ENCODE measurements around the gene LRRC56. TPM values are rescaled to one million over a fixed set of nuclear protein-coding genes. Genes with fewer than 3 reads are reported as not detected.

Gene LRRC56
- total and polyA plus RNA-seq, 9 of the 15 experiments (the other 6 are each of a cell fraction or from before 2014, with no cell fraction given) = 0.03 to 4.5 (median 1.0) TPM; not detected in 1

GRCh38 chr11:504994-505344 is 32.4 kb upstream of the LRRC56 start:
- no peak overlapping the region for H2AFZ ChIP-seq (ENCODE audit: low read depth, low read length)
- no peaks in the 10 kb centered on the region for H4K20me1 ChIP-seq (replicated peaks; ENCODE audit: control insufficient read depth, insufficient read depth, low read length)
- H3K27me3 ChIP-seq (ENCODE audit: control insufficient read depth in 2 of 2, insufficient read depth in 2 of 2, low read length in 2 of 2) = no peaks in the 10 kb centered on the region
- H3K9ac ChIP-seq (ENCODE audit: insufficient read depth in 1 of 2, low read depth in 2 of 2, low read length in 2 of 2) = peak overlapping the region; percentile 97 to 100
- DNase-seq (ENCODE audit: extremely low read depth in 1 of 4, low spot score in 3 of 4) = no peak
- no peaks in the 10 kb centered on the region for H3K9me3 ChIP-seq (replicated peaks; ENCODE audit: control insufficient read depth, insufficient read depth, low read depth, low read length)
- peaks cover 70% of the 10 kb centered on the region for H3K79me2 ChIP-seq (ENCODE audit: control insufficient read depth, insufficient read depth, low read length)
- BruUV-seq (replicated peaks) = no TSS peak
- peak; percentile 6 for FAIRE-seq
- peak overlapping the region; percentile 98 for H3K27ac ChIP-seq (ENCODE audit: extremely low read depth, low read depth, low read length)
- POLR2A ChIA-PET = interaction anchor here (0.7 to 2.1 kb wide), 5 partner anchors 8 to 56 kb away, joined by 4 to 13 read pairs (median 10); partner anchors contain the start of genes LRRC56 and PTDSS2
- no peaks in the 10 kb centered on the region for H3K9me1 ChIP-seq (ENCODE audit: control insufficient read depth, insufficient read depth, low read length)
- intact Hi-C loops (cut with micrococcal nuclease) = loop anchor here (2.0 kb wide), 1 partner anchor 44 kb away; no protein-coding TSS in a partner anchor
- peak overlapping the region; percentile 93 for H3K4me3 ChIP-seq
- peaks cover 11 to 65% of the 10 kb centered on the region in 2 experiments for H3K4me1 ChIP-seq (replicated peaks in 1 of 2; ENCODE audit: control insufficient read depth in 2 of 2, insufficient read depth in 2 of 2, low read length in 2 of 2)
- WGBS (ENCODE audit: insufficient coverage, low coverage, missing lambda C conversion rate) = 5% methylated on average over 7 of the region's 7 CpGs
- peaks cover 45% of the 10 kb centered on the region; the same call in 2 of the 3 replicates for H3K36me3 ChIP-seq (ENCODE audit: control insufficient read depth, insufficient read depth, low read length)
- CTCF ChIA-PET (ENCODE audit: low intra/inter-chr PET ratio) = no interaction called here
- H3K4me2 ChIP-seq (ENCODE audit: insufficient read depth, low read length) = peak overlapping the region; percentile 99
- no peak for ATAC-seq
- in situ Hi-C loops (cut with MboI) = loop anchor here (5.0 kb wide), 1 partner anchor 53 kb away; the partner anchor contains the start of gene PTDSS2
- no peak for TF ChIP-seq REST (IDR thresholded peaks at IDR 0.05; ENCODE audit: borderline replicate concordance)
- no peak for TF ChIP-seq REST (CRISPR knock-in tag; IDR thresholded peaks at IDR 0.05; ENCODE audit: low read depth)
- TF ChIP-seq TAF9B (IDR thresholded peaks at IDR 0.05; ENCODE audit: partially characterized antibody) = no peak
- TF ChIP-seq SRSF3 (IDR thresholded peaks at IDR 0.05; ENCODE audit: insufficient read depth, low read length) = no peak
- no peak for TF ChIP-seq LEF1 (IDR thresholded peaks at IDR 0.05)
- no peak for TF ChIP-seq TRIM25 (IDR thresholded peaks at IDR 0.05; ENCODE audit: borderline replicate concordance)
- 0 out of 2 replicates have a peak, but pooled peaks have one; percentile 20 for TF ChIP-seq PML (IDR thresholded peaks at IDR 0.05; ENCODE audit: low read length)
- TF ChIP-seq HNRNPH1 (optimal IDR thresholded peaks at IDR 0.05; ENCODE audit: low read depth, low read length) = no peak
- no peak for TF ChIP-seq HSF4 (CRISPR knock-in tag; IDR thresholded peaks at IDR 0.05; ENCODE audit: borderline replicate concordance)
